Astrocyte of the cerebellum (primary cell): ENCODE measurements around the gene SH2D3C.

Experiments used
- DNase-seq: peaks from one replicate; pipeline ENCODE4 v3.0.0-alpha.2; 2011; ENCODE audit warnings: low read depth
- H3K4me3 ChIP-seq: 2 replicates; pipeline ENCODE4 v1.5.1; 2011; ENCODE audit warnings: mild to moderate bottlenecking, low read depth, low read length, moderate library complexity
- in situ Hi-C: cut with HindIII; loops from 2 replicates; pipeline ENCODE4 v1.10.0; 2017; ENCODE audit warnings: low sequenced_read_pairs
- TF ChIP-seq, protein P1 (sequence below): IDR thresholded peaks from 2 replicates; pipeline ENCODE4 v1.5.1; 2012; ENCODE audit warnings: low read length, low read depth, moderate library complexity, mild to moderate bottlenecking; ENCODE audit errors: missing control alignments

Gene SH2D3C

DNA sequence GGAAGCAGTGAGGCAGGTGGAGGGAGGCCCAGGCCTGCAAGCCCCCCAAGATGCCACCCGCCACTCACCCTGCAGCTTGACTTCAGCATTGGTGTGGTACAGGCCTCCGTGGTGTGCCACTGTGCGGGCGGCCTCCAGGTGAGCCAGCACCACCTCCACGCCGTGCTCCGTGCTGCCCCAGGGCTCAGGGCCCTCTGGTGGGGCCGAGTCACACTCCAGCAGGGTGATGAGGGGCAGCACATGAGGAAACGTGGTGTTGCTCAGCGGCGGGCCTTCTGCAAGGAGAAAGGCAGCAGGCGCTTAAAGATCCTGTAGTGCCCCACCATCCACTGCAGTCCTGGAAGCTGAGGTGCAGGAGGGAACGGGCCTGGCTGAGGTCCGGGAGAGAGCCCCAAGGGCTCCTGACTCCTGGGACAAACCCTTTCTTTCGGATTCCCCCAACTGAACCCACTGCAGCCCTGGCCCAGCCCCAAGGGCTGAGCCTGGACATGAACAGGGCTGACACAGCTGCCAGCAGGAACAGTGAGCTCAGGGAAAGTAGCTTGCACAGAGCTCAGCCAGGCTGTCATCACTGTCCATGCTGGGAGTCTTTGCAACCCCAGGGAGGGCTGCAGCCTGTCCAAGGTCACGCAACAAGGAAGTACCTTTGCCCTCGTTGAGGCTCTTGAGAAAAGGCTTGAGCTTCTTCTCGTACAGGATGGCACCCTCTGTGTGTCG, 38.7 kb downstream of the SH2D3C start:
- TF ChIP-seq, protein P1, sequence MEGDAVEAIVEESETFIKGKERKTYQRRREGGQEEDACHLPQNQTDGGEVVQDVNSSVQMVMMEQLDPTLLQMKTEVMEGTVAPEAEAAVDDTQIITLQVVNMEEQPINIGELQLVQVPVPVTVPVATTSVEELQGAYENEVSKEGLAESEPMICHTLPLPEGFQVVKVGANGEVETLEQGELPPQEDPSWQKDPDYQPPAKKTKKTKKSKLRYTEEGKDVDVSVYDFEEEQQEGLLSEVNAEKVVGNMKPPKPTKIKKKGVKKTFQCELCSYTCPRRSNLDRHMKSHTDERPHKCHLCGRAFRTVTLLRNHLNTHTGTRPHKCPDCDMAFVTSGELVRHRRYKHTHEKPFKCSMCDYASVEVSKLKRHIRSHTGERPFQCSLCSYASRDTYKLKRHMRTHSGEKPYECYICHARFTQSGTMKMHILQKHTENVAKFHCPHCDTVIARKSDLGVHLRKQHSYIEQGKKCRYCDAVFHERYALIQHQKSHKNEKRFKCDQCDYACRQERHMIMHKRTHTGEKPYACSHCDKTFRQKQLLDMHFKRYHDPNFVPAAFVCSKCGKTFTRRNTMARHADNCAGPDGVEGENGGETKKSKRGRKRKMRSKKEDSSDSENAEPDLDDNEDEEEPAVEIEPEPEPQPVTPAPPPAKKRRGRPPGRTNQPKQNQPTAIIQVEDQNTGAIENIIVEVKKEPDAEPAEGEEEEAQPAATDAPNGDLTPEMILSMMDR = no peak
- in situ Hi-C loops = no loop called here
- no peak overlapping the region for H3K4me3 ChIP-seq
- DNase-seq = no peak

GRCh38 chr9:127738666-127739065, 39.8 kb downstream of the SH2D3C start:
- in situ Hi-C loops = no loop called here
- no peak overlapping the region for H3K4me3 ChIP-seq
- TF ChIP-seq, protein P1 = no peak
- DNase-seq = no peak

DNA sequence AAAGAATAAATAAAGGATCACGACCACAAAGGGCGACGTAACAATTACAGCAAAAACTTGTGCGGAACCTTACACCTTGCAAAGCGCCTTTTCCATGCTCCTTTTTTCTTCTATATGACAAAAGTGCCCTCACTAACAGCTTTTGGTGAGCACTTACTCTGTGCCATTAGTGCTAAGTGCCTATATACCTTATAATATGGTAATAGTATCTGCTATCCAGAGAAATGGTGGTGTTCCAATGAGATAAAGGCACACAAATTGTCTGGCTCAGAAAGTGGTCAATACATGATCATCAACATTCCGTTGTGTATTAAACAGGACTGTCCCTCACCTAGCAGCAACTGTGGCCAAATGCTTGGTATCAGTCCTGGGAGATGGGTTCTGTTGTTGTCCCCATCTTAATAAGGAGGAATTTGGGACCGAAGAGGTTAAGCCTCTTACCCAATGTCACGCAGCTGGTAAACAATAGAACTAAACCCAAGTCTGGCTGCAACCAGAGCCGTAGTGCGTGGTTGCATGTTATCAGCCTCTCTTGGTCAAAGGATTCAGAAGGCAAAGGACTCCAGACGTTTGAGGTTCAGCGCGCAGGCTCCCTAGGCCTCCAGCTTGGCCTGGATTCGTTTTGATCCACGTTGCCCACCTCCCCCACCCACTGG, 42.8 kb downstream of the SH2D3C start:
- DNase-seq = no peak
- TF ChIP-seq, protein P1 = no peak
- no peak overlapping the region for H3K4me3 ChIP-seq
- in situ Hi-C loops = no loop called here

GRCh38 chr9:127734747-127735529, 43.5 kb downstream of the SH2D3C start, which contains the start of gene TOR2A:
Gene TOR2A (minus strand): TSS chr9:127735294. CDS start chr9:127735270, 24 bp downstream.
- TF ChIP-seq, protein P1 = peak; percentile 90
- in situ Hi-C loops = no loop called here
- peak within 1 kb of the TSS; percentile 64 for H3K4me3 ChIP-seq
- peak; percentile 91 for DNase-seq

DNA sequence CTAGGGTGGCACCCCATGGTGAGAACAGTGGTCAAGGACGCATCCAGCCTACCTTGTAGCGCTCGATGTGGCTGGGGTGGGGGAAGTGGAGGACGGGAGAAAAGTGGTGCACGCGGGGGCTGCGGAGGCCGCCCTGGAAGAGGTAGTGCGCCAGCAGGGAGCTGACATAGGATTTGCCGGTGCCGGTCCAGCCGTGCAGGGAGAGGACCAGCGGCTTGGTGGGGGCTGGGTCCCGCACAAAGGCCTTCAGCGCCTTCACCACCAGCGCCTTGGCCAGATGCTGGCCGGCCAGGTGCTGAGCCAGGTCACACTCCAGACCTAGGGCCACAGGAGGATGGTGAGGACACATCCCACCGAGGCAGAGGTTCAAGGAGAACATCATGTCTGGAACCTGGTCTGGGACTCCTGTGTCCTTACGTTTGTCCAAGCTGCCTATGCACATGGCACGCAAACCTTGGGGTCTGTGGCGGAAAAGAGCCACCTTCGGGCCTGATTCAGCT, 44.2 kb downstream of the SH2D3C start:
- DNase-seq = no peak
- in situ Hi-C loops = no loop called here
- TF ChIP-seq, protein P1 = no peak
- peak overlapping the region; percentile 64 for H3K4me3 ChIP-seq

DNA sequence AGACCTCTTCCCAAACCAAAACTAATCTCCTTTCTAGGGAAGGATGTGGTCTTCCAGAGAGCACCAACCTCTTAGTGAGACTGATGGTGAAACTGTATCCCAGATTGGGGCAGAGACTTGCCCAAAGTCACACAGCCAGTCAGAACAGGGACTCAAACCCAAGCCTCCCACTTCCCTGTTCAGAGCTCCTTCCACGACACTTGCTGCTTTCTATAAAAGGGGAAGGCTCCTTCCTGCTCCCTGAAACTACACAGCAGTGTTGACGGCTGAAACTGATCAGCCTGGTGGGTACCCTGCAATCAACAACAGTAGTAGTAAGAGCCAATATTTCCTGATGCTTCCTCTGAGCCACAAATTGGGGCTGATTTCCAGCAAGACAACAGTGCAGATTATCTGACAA, 44.9 kb downstream of the SH2D3C start:
- TF ChIP-seq, protein P1 = no peak
- in situ Hi-C loops = no loop called here
- no peak for DNase-seq
- no peak overlapping the region for H3K4me3 ChIP-seq
